HG03565 (cell line): ENCODE results near the gene HTRA1.

Experiments used
- ATAC-seq: cut with Tn5 transposase; IDR thresholded peaks from one replicate; pipeline ENCODE4 v1.9.1; 2021; ENCODE audit warnings: mild to moderate bottlenecking, moderate library complexity; ENCODE audit not compliant: unreplicated experiment

HTRA1 gene

GRCh38 chr10:122454603-122455080 lies 6.7 kb upstream of the HTRA1 start, which contains the start of gene ARMS2:
TSS of gene ARMS2 (plus strand) at chr10:122454653. CDS start at chr10:122454728, 75 bp downstream.
- ATAC-seq: no peak

DNA sequence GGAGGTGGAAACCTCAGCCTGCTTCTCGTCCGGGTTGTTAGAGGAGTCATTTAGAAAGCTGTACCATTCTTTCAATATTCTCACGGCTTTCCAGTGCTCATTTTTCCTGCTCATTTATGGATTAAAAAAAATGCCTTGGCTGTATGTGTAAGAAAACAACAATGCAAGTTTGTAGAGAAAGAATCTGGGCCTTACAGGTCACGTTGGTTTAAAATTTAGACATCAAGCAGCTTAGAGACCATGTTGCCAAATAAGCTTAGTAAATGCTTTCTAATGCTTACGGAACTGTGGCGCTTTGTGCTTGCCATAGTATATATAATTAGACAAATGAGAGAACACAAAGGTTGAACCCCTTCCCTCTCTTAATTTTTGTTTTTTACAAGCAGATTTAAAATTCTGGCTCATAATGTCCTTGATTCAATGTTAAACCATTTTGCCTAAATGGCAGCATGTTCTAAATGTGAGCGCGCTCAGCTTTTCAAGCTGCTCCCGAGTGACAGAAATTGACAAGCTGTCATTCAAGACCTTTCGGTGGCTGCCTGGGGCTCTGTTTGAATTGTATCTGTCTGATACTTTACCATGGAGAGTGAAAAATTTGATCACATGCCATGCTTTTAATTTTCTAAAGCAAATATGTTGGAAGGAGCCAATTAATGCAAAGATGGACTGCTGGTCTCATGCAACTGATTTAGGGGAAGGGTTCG lies 5.8 kb upstream of the HTRA1 start:
- ATAC-seq: no peak

GRCh38 chr10:122457934-122458333 lies 3.4 kb upstream of the HTRA1 start:
- ATAC-seq: no peak

- ATAC-seq: no peak
These were observed 2.7 kb upstream of the HTRA1 start for GRCh38 chr10:122458693-122459092.

DNA sequence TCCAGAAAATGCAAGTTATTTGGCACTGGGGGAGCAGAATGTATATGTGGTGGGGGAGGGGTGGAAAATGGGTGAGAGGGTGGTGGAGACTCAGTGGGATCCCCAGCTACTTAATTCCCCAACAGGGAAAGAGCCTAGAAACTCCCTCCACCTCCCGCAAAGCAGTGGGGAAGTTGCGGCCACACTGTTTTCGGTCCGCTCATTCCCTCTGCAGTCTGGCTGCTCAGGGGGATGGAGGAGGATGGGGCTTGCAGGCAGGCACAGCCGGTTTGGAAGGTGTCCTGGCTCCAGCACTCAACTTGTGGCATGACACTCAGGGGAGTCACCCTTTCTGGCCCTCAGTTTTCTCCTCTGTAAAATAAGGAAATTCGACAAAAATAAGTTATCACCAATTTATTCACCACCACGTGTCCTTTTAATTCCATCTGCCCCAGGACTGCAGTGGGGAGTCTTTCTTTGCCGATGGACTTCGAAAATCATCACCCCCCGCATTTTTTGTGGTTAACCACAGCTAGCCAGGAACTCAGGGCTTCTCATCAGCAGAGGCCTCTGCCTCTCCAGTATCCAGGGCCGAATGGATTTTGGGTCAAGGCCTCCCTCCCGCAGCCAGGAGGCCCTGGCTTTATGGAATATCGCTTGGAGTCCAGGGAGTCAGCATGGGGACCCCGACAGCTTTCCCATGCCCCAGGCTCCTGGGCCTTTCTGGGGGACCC lies 1.6 kb upstream of the HTRA1 start:
- ATAC-seq: no peak

DNA sequence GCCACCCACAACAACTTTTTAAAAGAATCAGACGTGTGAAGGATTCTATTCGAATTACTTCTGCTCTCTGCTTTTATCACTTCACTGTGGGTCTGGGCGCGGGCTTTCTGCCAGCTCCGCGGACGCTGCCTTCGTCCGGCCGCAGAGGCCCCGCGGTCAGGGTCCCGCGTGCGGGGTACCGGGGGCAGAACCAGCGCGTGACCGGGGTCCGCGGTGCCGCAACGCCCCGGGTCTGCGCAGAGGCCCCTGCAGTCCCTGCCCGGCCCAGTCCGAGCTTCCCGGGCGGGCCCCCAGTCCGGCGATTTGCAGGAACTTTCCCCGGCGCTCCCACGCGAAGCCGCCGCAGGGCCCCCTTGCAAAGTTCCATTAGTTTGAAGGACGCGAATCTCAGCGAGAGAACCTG lies 461 bp upstream of the HTRA1 start:
- ATAC-seq: no peak

DNA sequence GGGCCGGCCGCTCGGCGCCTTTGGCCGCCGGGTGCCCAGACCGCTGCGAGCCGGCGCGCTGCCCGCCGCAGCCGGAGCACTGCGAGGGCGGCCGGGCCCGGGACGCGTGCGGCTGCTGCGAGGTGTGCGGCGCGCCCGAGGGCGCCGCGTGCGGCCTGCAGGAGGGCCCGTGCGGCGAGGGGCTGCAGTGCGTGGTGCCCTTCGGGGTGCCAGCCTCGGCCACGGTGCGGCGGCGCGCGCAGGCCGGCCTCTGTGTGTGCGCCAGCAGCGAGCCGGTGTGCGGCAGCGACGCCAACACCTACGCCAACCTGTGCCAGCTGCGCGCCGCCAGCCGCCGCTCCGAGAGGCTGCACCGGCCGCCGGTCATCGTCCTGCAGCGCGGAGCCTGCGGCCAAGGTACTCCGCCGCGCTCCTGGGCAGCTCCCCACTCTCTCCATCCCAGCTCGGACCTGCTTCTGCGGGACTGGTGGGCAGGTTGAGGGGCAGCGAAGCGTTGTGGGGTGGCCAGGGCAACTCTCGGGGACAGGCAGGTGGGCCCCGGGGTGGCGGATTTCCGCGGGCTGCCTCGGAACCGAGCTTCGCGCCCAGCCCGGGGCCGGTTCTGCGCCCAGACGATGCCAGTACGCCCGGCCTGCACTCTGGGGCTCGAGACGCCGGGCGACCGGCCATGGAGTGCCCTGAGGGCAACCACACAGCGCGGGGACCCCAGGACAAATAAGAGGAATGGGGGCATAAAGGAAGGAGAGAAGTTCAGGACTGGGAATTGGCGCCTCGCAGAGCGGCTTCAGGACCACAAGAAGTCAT lies 578 bp downstream of the HTRA1 start:
- no peak for ATAC-seq

DNA sequence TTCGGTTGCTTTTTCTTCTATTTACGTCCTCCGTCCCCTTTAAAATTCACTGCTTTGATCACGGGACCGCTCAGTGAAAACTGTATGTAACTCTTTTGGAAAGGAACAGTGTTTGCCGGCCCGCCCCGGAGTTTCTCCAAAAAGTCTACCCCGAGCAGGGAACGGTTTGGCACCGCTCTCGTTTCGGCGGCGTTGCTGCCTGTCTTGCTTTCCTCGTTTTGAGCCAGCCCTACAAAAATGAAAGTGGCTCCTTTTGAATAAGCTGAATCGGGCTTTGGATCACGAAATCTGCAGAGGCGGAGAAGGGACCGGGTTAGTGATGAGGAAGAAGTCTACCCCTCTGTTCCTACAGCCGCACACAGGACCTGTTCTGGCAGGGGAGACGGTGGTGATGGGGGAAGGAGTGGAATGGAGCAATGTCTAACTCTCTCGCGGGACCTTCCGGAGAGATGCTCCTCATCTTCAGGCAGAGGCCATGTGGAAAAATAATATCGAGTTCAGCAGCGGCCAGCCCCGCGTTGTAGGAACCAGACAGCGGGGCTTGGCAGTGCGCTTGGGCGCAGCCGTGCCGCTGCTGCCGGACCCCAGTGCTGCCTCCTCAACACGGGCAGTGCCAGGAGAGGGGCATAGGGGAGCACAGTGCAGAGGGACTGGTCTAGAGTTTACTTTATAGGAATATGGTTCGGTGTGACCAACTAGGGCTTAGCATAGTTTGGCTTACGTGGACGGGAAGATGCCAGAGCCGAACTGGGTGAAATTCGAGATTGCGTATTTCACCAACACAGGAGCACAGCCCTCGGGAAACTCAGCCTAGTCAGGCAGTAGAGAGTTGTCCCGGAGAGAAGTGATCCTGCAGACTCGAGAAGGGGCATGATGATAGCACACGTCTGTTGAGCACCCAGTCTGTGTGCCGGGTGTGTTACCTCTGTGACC lies 1.4 kb downstream of the HTRA1 start:
- ATAC-seq: no peak

GRCh38 chr10:122463466-122464249 lies 2.3 kb downstream of the HTRA1 start:
- no peak for ATAC-seq

DNA sequence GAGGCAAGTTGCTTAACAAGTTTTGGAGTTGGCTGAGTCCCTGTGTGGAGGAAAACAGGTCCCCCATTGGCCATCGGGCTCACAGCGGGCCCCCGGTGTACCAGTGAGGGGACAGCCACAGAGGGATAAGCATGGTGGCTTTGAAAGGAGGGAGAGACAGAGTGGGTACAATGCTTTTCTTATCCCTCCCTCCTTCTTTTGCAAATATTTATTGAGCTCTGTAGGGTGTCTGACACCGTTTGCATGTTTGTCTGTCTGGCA lies 2.8 kb downstream of the HTRA1 start:
- ATAC-seq: no peak

DNA sequence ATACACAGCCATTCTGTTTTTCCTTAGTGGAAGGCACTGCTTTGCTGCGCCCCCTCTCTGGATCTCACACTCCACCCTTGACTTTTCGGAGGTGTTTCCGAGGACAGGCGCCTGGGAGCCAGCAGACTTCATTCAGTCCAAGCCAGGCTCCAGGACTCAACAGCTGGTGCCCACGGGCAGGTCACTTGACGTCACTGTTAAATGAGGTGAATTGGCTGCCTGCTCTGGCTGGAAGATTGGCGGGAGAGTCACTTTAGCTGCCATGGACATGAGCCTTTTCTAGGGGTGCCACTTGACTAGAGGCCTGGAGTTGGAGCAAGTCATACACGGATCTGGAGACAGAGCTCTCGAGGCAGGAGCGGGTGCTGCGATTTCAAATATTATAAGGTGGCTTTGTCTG lies 3.2 kb downstream of the HTRA1 start:
- no peak for ATAC-seq

- no peak for ATAC-seq
These were observed 4.2 kb downstream of the HTRA1 start for GRCh38 chr10:122465401-122466040.

GRCh38 chr10:122466951-122467381 lies 5.6 kb downstream of the HTRA1 start:
- no peak for ATAC-seq

- ATAC-seq: no peak
These were observed 6.3 kb downstream of the HTRA1 start for GRCh38 chr10:122467701-122468100.

- no peak for ATAC-seq
These were observed 7.1 kb downstream of the HTRA1 start for GRCh38 chr10:122468307-122468925.

- no peak for ATAC-seq
These were observed 7.8 kb downstream of the HTRA1 start for GRCh38 chr10:122468926-122469781.

DNA sequence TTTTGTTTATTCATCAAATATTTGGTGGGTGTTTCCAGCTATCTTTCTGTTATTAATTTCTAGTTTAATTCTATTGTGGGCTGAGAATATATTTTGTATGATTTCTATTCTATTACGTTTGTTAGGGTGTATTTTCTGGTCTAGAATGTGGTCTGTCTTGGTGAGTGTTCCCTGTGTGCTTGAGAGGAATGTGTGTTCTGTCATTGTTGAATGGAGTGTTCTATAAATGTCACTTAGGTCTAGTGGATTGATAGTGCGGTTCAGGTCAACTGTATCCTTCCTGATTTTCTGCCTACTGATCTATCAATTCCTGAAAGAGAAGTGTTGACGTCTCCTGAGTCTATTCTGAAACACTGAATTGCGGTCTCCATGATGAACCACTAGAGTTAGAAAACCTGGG lies 8.5 kb downstream of the HTRA1 start:
- no peak for ATAC-seq
